Suprapubic skin (tissue), 4 donors: ENCODE results near the gene MYO5C. TPM values are rescaled to one million over a fixed set of nuclear protein-coding genes. Genes with fewer than 3 reads are reported as not detected.

Experiments used
- DNase-seq, 2 donors: peaks; one replicate each; pipeline ENCODE4 v3.0.0-alpha.2; 2019; ENCODE audit warnings: low spot score in 2 of 2
- H3K27ac ChIP-seq: fragments of 200-600 bp; sonication (generic); one replicate; pipeline ENCODE4 v1.5.1; 2019
- H3K27me3 ChIP-seq: fragments of 200-600 bp; sonication (generic); one replicate; pipeline ENCODE4 v1.5.1; 2019
- H3K36me3 ChIP-seq: fragments of 200-600 bp; sonication (generic); one replicate; pipeline ENCODE4 v1.5.1; 2019
- H3K4me1 ChIP-seq: fragments of 200-600 bp; sonication (generic); one replicate; pipeline ENCODE4 v1.5.1; 2019
- H3K4me3 ChIP-seq: fragments of 200-600 bp; sonication (generic); one replicate; pipeline ENCODE4 v1.5.1; 2019; ENCODE audit warnings: mild to moderate bottlenecking
- H3K9me3 ChIP-seq: fragments of 200-600 bp; sonication (generic); one replicate; pipeline ENCODE4 v1.5.1; 2019
- EP300 ChIP-seq: sonication (generic); formaldehyde crosslinking; IDR thresholded peaks from one replicate; pipeline ENCODE4 v1.6.1; 2017; ENCODE audit warnings: antibody characterized with exemption
- POLR2A ChIP-seq, 2 donors: fragments of 450-650 bp; IDR thresholded peaks; one replicate each; pipeline ENCODE4 v1.6.1; 2017; ENCODE audit warnings: antibody characterized with exemption in 2 of 2, mild to moderate bottlenecking in 2 of 2, moderate library complexity in 2 of 2
- POLR2AphosphoS5 ChIP-seq, 3 donors: sonication (generic); formaldehyde crosslinking; IDR thresholded peaks; one replicate each; pipeline ENCODE4 v1.6.1; 2017; ENCODE audit warnings: antibody characterized with exemption in 3 of 3
- WGBS: methylation state at CpG from one replicate; pipeline ENCODE4 v1.1.5; 2018; 5-methylcytosine and 5-hydroxymethylcytosine counted together
- total RNA-seq, 4 donors: library from RNA; depleted of rRNA; stranded (reverse); fragments of >200 nt; gene quantifications; one replicate each; pipeline ENCODE4 v1.1.0, GENCODE V29; 2016
- TF ChIP-seq, protein P1 (sequence below), 2 donors: fragments of 200-600 bp in 1 of 2; fragments of 450-650 bp in 1 of 2; sonication (generic) in 1 of 2; IDR thresholded peaks; one replicate each; pipeline ENCODE4 v1.5.1; 2016 to 2019; ENCODE audit warnings: antibody characterized with exemption in 2 of 2, mild to moderate bottlenecking in 1 of 2, moderate library complexity in 1 of 2

MYO5C gene
- total RNA-seq, 4 donors from 2014 or later: 11.2 to 31.5 (median 14.9) TPM

DNA sequence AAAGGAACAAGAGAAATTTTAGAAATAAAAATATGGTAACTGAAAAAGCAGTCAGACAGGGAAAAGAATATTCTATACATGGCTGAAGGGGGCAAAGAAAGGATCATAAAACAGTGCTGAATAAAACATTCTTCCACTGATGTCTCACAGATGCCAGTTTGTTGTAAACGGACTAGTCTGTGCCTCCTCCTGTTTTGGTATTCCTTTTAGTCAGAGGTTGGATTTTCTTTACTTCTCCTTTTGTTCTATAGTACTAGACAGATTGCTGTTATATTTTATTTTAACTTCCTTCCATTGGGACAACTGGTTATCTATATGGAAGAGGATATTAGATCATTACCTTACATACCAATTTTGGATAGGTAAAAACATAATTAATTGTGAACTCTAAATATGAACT, 88.4 kb downstream of the MYO5C start:
- no peak for TF ChIP-seq EP300
- TF ChIP-seq POLR2A (IDR thresholded peaks at IDR 0.05): no peak
- TF ChIP-seq, protein P1, sequence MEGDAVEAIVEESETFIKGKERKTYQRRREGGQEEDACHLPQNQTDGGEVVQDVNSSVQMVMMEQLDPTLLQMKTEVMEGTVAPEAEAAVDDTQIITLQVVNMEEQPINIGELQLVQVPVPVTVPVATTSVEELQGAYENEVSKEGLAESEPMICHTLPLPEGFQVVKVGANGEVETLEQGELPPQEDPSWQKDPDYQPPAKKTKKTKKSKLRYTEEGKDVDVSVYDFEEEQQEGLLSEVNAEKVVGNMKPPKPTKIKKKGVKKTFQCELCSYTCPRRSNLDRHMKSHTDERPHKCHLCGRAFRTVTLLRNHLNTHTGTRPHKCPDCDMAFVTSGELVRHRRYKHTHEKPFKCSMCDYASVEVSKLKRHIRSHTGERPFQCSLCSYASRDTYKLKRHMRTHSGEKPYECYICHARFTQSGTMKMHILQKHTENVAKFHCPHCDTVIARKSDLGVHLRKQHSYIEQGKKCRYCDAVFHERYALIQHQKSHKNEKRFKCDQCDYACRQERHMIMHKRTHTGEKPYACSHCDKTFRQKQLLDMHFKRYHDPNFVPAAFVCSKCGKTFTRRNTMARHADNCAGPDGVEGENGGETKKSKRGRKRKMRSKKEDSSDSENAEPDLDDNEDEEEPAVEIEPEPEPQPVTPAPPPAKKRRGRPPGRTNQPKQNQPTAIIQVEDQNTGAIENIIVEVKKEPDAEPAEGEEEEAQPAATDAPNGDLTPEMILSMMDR (IDR thresholded peaks at IDR 0.05): no peak
- no peak for TF ChIP-seq POLR2AphosphoS5 (IDR thresholded peaks at IDR 0.05)
- H3K4me1 ChIP-seq: no peaks in the 10 kb centered on the region
- no peak for DNase-seq
- H3K36me3 ChIP-seq: peaks cover 18% of the 10 kb centered on the region
- H3K4me3 ChIP-seq: no peak overlapping the region
- H3K27me3 ChIP-seq: no peaks in the 10 kb centered on the region
- H3K27ac ChIP-seq: no peak overlapping the region
- WGBS: 77% methylated on average over 1 of the region's 1 CpG
- no peaks in the 10 kb centered on the region for H3K9me3 ChIP-seq

DNA sequence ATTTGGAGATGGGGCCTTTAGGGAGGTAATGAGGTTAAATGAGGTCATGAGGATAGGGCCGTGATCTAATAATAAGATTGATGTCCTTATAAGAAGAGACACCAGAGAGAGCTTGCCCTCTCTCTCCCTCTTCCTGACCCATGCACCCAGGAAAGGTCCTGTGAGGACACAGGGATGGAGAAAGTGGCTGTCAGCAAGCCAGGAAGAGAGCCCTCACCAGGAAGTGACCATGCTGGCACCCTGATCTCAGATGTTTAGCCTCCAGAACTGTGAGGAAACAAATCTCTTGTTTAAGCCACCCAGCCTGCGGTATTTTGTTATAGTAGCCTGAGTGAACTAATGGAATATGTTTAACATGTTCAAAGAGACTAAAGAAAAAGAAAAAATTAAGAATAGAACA, 89.2 kb downstream of the MYO5C start:
- H3K4me3 ChIP-seq: no peak overlapping the region
- TF ChIP-seq, protein P1 (IDR thresholded peaks at IDR 0.05): no peak
- TF ChIP-seq POLR2A (IDR thresholded peaks at IDR 0.05): no peak
- TF ChIP-seq EP300: no peak
- TF ChIP-seq POLR2AphosphoS5 (IDR thresholded peaks at IDR 0.05): no peak
- 84% methylated on average over 2 of the region's 2 CpGs for WGBS
- no peak overlapping the region for H3K27ac ChIP-seq
- H3K36me3 ChIP-seq: peaks cover 11% of the 10 kb centered on the region
- DNase-seq: no peak
- H3K4me1 ChIP-seq: no peaks in the 10 kb centered on the region
- no peaks in the 10 kb centered on the region for H3K9me3 ChIP-seq
- H3K27me3 ChIP-seq: no peaks in the 10 kb centered on the region

DNA sequence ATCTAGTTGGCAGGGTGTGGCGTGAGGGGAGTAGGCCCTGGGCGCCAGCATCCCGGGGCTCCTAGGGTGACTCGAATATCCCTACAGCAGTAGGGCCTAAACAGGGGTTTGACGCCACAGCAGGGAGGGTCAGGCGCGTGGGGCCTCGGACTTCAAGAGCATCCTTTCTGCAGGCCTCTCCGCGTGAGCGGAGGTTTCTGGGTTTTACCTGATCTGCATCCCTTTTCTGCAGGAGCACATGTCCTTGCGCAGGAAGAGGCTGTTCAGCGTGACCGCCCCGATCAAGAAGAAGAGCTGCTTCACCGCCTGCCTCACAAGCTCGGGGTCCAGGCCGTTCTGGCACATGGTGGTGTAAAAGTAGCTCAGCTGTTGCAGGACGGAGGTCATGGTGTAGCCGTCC, 90.9 kb downstream of the MYO5C start:
- no peaks in the 10 kb centered on the region for H3K27me3 ChIP-seq
- no peak for DNase-seq
- no peak overlapping the region for H3K27ac ChIP-seq
- H3K9me3 ChIP-seq: no peaks in the 10 kb centered on the region
- TF ChIP-seq POLR2AphosphoS5 (IDR thresholded peaks at IDR 0.05) (no peak), POLR2A (IDR thresholded peaks at IDR 0.05) (no peak), EP300 (no peak)
- TF ChIP-seq, protein P1 (IDR thresholded peaks at IDR 0.05): no peak
- H3K36me3 ChIP-seq: peaks cover 10% of the 10 kb centered on the region
- no peak overlapping the region for H3K4me3 ChIP-seq
- H3K4me1 ChIP-seq: no peaks in the 10 kb centered on the region
- 95% methylated on average over 19 of the region's 20 CpGs for WGBS

DNA sequence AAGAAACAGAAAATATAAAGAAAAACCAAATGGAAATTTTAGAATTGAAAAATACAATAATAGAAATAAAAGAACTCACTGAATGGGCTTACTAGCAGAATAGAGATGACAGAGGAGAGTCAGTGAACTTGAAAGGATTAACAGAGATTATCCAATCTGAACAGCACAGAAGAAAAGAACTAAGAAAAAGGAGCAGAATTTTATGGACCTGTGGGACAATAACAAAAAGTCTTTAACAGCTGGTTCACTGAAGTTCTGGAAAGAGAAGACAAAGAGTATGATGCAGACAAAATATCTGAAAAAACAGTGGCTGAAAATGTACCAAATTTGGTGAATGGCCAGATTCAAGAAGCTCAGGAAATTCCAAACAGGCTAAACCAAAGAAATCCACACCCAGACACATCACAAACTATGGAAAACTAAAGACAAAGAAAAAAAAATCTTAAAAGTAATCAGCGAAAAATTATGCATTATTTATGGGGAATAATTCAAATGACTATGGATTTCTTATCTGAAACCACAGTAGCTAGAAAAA, 94.7 kb downstream of the MYO5C start:
- peaks cover 10% of the 10 kb centered on the region for H3K36me3 ChIP-seq
- no peaks in the 10 kb centered on the region for H3K27me3 ChIP-seq
- H3K27ac ChIP-seq: no peak overlapping the region
- 83% methylated on average over 1 of the region's 1 CpG for WGBS
- no peak overlapping the region for H3K4me3 ChIP-seq
- no peaks in the 10 kb centered on the region for H3K4me1 ChIP-seq
- no peak for DNase-seq
- TF ChIP-seq EP300 (no peak), POLR2AphosphoS5 (IDR thresholded peaks at IDR 0.05) (no peak)
- TF ChIP-seq, protein P1 (IDR thresholded peaks at IDR 0.05): no peak
- no peaks in the 10 kb centered on the region for H3K9me3 ChIP-seq

DNA sequence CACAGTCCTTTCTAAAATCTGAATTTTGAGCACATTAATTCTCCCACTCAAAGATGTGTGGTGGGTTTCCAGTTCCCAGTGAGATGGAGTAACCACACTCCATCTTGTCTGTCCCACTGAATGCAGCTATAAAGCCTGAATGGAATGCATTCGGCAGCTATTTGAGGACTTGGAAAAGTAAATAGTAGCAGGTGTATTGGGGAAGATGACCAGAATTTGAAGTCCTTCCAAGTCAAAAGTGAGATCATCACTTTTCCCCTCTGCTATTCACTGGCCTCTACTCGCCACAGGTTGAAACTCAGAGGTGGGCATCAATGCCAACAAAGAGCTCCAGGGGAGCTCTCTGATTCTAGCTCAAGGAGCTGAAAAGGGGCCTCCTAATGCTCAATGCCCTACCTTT, 96.3 kb downstream of the MYO5C start:
- Histone ChIP-seq H3K27ac (no peak overlapping the region), H3K9me3 (no peaks in the 10 kb centered on the region), H3K4me3 (no peak overlapping the region), H3K36me3 (no peaks in the 10 kb centered on the region), H3K27me3 (no peaks in the 10 kb centered on the region), H3K4me1 (no peaks in the 10 kb centered on the region)
- DNase-seq: no peak
- TF ChIP-seq EP300: no peak
- no peak for TF ChIP-seq POLR2AphosphoS5 (IDR thresholded peaks at IDR 0.05)
- TF ChIP-seq, protein P1 (IDR thresholded peaks at IDR 0.05): no peak
- 91% methylated on average over 2 of the region's 2 CpGs for WGBS
